Measurements from ENCODE around the gene EBF3. TPM values are rescaled to one million over a fixed set of nuclear protein-coding genes. Genes with fewer than 3 reads are reported as not detected.

The EBF3 gene
- total and polyA plus RNA-seq, 2 experiments from 2014 or later, result 0.27 to 0.49 TPM

- no peaks in the 10 kb centered on the region for H3K36me3 ChIP-seq (ENCODE audit: insufficient read depth)
- no peaks in the 10 kb centered on the region for H3K4me1 ChIP-seq (ENCODE audit: insufficient read depth)
- H3K27me3 Mint-ChIP-seq (ENCODE audit: insufficient read depth, low read depth, poor library complexity), result peaks cover 3% of the 10 kb centered on the region
- ATAC-seq, result peak; percentile 22; the same call in 1 of the 3 replicates
- H4K20me1 ChIP-seq (replicated peaks; ENCODE audit: insufficient read depth), result no peaks in the 10 kb centered on the region
- H3K79me2 ChIP-seq (replicated peaks; ENCODE audit: insufficient read depth), result no peaks in the 10 kb centered on the region
- H2AFZ ChIP-seq, result 0 out of 2 replicates have a peak overlapping the region, but pooled peaks have one; percentile 29
- H3K27ac Mint-ChIP-seq, result no peak overlapping the region
- no peak overlapping the region for H3K4me2 ChIP-seq
- TF ChIP-seq, protein P1, sequence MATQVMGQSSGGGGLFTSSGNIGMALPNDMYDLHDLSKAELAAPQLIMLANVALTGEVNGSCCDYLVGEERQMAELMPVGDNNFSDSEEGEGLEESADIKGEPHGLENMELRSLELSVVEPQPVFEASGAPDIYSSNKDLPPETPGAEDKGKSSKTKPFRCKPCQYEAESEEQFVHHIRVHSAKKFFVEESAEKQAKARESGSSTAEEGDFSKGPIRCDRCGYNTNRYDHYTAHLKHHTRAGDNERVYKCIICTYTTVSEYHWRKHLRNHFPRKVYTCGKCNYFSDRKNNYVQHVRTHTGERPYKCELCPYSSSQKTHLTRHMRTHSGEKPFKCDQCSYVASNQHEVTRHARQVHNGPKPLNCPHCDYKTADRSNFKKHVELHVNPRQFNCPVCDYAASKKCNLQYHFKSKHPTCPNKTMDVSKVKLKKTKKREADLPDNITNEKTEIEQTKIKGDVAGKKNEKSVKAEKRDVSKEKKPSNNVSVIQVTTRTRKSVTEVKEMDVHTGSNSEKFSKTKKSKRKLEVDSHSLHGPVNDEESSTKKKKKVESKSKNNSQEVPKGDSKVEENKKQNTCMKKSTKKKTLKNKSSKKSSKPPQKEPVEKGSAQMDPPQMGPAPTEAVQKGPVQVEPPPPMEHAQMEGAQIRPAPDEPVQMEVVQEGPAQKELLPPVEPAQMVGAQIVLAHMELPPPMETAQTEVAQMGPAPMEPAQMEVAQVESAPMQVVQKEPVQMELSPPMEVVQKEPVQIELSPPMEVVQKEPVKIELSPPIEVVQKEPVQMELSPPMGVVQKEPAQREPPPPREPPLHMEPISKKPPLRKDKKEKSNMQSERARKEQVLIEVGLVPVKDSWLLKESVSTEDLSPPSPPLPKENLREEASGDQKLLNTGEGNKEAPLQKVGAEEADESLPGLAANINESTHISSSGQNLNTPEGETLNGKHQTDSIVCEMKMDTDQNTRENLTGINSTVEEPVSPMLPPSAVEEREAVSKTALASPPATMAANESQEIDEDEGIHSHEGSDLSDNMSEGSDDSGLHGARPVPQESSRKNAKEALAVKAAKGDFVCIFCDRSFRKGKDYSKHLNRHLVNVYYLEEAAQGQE (IDR thresholded peaks at IDR 0.05; ENCODE audit: unreplicated experiment), result no peak
- no peak for TF ChIP-seq POLR2AphosphoS5 (IDR thresholded peaks at IDR 0.05; ENCODE audit: low read depth)
- TF ChIP-seq CREB1 (CRISPR knock-in tag; IDR thresholded peaks at IDR 0.05; ENCODE audit: low read depth), result no peak
- no peak for TF ChIP-seq EZH2phosphoT487 (IDR thresholded peaks at IDR 0.05; ENCODE audit: unreplicated experiment)
- TF ChIP-seq STAT1 (IDR thresholded peaks at IDR 0.05; ENCODE audit: unreplicated experiment), result no peak
- no peak overlapping the region for H3K4me3 ChIP-seq
- no peaks in the 10 kb centered on the region for H3K27me3 ChIP-seq (ENCODE audit: insufficient read depth)
- H3K36me3 Mint-ChIP-seq (ENCODE audit: low read depth), result peaks cover 3% of the 10 kb centered on the region; the same call in 1 of the 3 replicates
- no peaks in the 10 kb centered on the region for H3F3A ChIP-seq (replicated peaks; ENCODE audit: low read depth)
- H3K4me1 Mint-ChIP-seq, result peaks cover 12% of the 10 kb centered on the region
- no peak overlapping the region for H3K4me3 Mint-ChIP-seq
- DNase-seq (ENCODE audit: low spot score), result no peak
- peaks cover 4% of the 10 kb centered on the region; the same call in 2 of the 3 replicates for H3K9me3 Mint-ChIP-seq
- no peak overlapping the region for H3K27ac ChIP-seq (ENCODE audit: low read depth)
- no peaks in the 10 kb centered on the region for H3K9me2 ChIP-seq (ENCODE audit: insufficient read depth)
These were observed 111.1 kb downstream of the EBF3 start for GRCh38 chr10:129852829-129853561.

- Histone ChIP-seq H3F3A (replicated peaks; ENCODE audit: low read depth) (no peaks in the 10 kb centered on the region), H3K9me2 (ENCODE audit: insufficient read depth) (no peaks in the 10 kb centered on the region), H4K20me1 (replicated peaks; ENCODE audit: insufficient read depth) (no peaks in the 10 kb centered on the region), H3K27ac (ENCODE audit: low read depth) (no peak overlapping the region), H3K4me1 (ENCODE audit: insufficient read depth) (no peaks in the 10 kb centered on the region; the same call in 1 of the 2 replicates), H3K4me3 (no peak overlapping the region), H3K4me2 (no peak overlapping the region), H3K27me3 (ENCODE audit: insufficient read depth) (no peaks in the 10 kb centered on the region), H3K79me2 (replicated peaks; ENCODE audit: insufficient read depth) (no peaks in the 10 kb centered on the region), H3K36me3 (ENCODE audit: insufficient read depth) (no peaks in the 10 kb centered on the region), H2AFZ (no peak overlapping the region)
- no peak for TF ChIP-seq STAT1 (IDR thresholded peaks at IDR 0.05; ENCODE audit: unreplicated experiment)
- Mint-ChIP-seq H3K9me3 (peaks cover 4% of the 10 kb centered on the region; the same call in 2 of the 3 replicates), H3K27ac (no peak overlapping the region), H3K36me3 (ENCODE audit: low read depth) (peaks cover 3% of the 10 kb centered on the region; the same call in 1 of the 3 replicates), H3K27me3 (ENCODE audit: insufficient read depth, low read depth, poor library complexity) (peaks cover 3% of the 10 kb centered on the region), H3K4me3 (no peak overlapping the region), H3K4me1 (peaks cover 21% of the 10 kb centered on the region)
- ATAC-seq, result no peak
- DNase-seq (ENCODE audit: low spot score), result no peak
These were observed 112.0 kb downstream of the EBF3 start for GRCh38 chr10:129851941-129852640.
